HG02798 (cell line): Measurements from ENCODE around the gene C17orf114.
A peak's percentile ranks its signal among the peaks of the same experiment; 100 is the strongest.

Experiments used
- ATAC-seq: cut with Tn5 transposase; IDR thresholded peaks from one replicate; pipeline ENCODE4 v1.9.1; 2021; ENCODE audit warnings: mild to moderate bottlenecking; ENCODE audit not compliant: unreplicated experiment, poor library complexity

Gene C17orf114

GRCh38 chr17:4827399-4827798 lies 25.3 kb upstream of the C17orf114 start:
- no peak for ATAC-seq

GRCh38 chr17:4823373-4824089 lies 21.4 kb upstream of the C17orf114 start:
- no peak for ATAC-seq

- ATAC-seq, result no peak
These were observed 20.7 kb upstream of the C17orf114 start for GRCh38 chr17:4822835-4823234.

GRCh38 chr17:4818276-4818675 lies 16.1 kb upstream of the C17orf114 start:
- ATAC-seq, result no peak

GRCh38 chr17:4816826-4817225 lies 14.7 kb upstream of the C17orf114 start:
- no peak for ATAC-seq

GRCh38 chr17:4815043-4815675 lies 13.0 kb upstream of the C17orf114 start:
- ATAC-seq, result no peak

- no peak for ATAC-seq
These were observed 10.6 kb upstream of the C17orf114 start for GRCh38 chr17:4812690-4813089.

GRCh38 chr17:4811471-4811870 lies 9.3 kb upstream of the C17orf114 start:
- no peak for ATAC-seq

GRCh38 chr17:4810696-4811290 lies 8.7 kb upstream of the C17orf114 start:
- no peak for ATAC-seq

- ATAC-seq, result no peak
These were observed 6.2 kb upstream of the C17orf114 start for GRCh38 chr17:4808378-4808767.

- no peak for ATAC-seq
These were observed 5.7 kb upstream of the C17orf114 start for GRCh38 chr17:4807605-4808377.

- ATAC-seq, result peak; percentile 94
These were observed 4.9 kb upstream of the C17orf114 start, which contains the start of gene PLD2 for GRCh38 chr17:4806777-4807604. PLD2 (plus strand) TSS chr17:4807152; CDS start chr17:4807773, 621 bp downstream.

- no peak for ATAC-seq
These were observed 4.3 kb upstream of the C17orf114 start for GRCh38 chr17:4806456-4806776.

GRCh38 chr17:4800462-4801196 lies 1.5 kb downstream of the C17orf114 start:
- no peak for ATAC-seq

- no peak for ATAC-seq
These were observed 5.6 kb downstream of the C17orf114 start for GRCh38 chr17:4796552-4796920.

- ATAC-seq, result no peak
These were observed 7.0 kb downstream of the C17orf114 start for GRCh38 chr17:4795168-4795567.

GRCh38 chr17:4790705-4791088 lies 11.4 kb downstream of the C17orf114 start:
- no peak for ATAC-seq

- peak; percentile 90 for ATAC-seq
These were observed 12.0 kb downstream of the C17orf114 start for GRCh38 chr17:4789951-4790704.

- no peak for ATAC-seq
These were observed 12.5 kb downstream of the C17orf114 start for GRCh38 chr17:4789701-4789950.
